KOPT-K1 (cell line): Measurements from ENCODE around the gene S100PBP.

Experiments
- H3K27ac ChIP-seq: fragments of 200-600 bp; sonication (generic); 2 replicates; pipeline ENCODE4 v1.5.1; 2016; ENCODE audit warnings: antibody characterized with exemption, mild to moderate bottlenecking, low read depth, low read length; ENCODE audit not compliant: poor library complexity, severe bottlenecking
- H3K36me3 ChIP-seq: fragments of 200-600 bp; sonication (generic); 2 replicates; pipeline ENCODE4 v1.5.1; 2017; ENCODE audit warnings: antibody characterized with exemption, mild to moderate bottlenecking, low read length, moderate library complexity; ENCODE audit not compliant: insufficient read depth
- H3K9me3 ChIP-seq: fragments of 200-600 bp; sonication (generic); 2 replicates; pipeline ENCODE4 v1.5.1; 2017; ENCODE audit warnings: antibody characterized with exemption, low read length, mild to moderate bottlenecking; ENCODE audit not compliant: insufficient read depth, poor library complexity, severe bottlenecking

The S100PBP gene

GRCh38 chr1:32831878-32832277, 14.4 kb downstream of the S100PBP start:
- Histone ChIP-seq H3K27ac (no peak overlapping the region), H3K36me3 (peaks cover 100% of the 10 kb centered on the region), H3K9me3 (no peaks in the 10 kb centered on the region)

- Histone ChIP-seq H3K36me3 (peaks cover 95% of the 10 kb centered on the region), H3K9me3 (no peaks in the 10 kb centered on the region), H3K27ac (no peak overlapping the region)
Measured at GRCh38 chr1:32848354-32849063, 31.1 kb downstream of the S100PBP start.

- no peaks in the 10 kb centered on the region for H3K9me3 ChIP-seq
- no peak overlapping the region for H3K27ac ChIP-seq
- H3K36me3 ChIP-seq: peaks cover 99% of the 10 kb centered on the region
Measured at GRCh38 chr1:32855861-32856617, 38.6 kb downstream of the S100PBP start.

GRCh38 chr1:32858136-32858535, 40.7 kb downstream of the S100PBP start:
- H3K9me3 ChIP-seq: no peaks in the 10 kb centered on the region
- peaks cover 99% of the 10 kb centered on the region for H3K36me3 ChIP-seq
- H3K27ac ChIP-seq: no peak overlapping the region

- Histone ChIP-seq H3K27ac (no peak overlapping the region), H3K36me3 (peaks cover 99% of the 10 kb centered on the region), H3K9me3 (no peaks in the 10 kb centered on the region)
Measured at GRCh38 chr1:32858791-32859190, 41.3 kb downstream of the S100PBP start.

GRCh38 chr1:32859915-32860314, 42.5 kb downstream of the S100PBP start:
- Histone ChIP-seq H3K27ac (no peak overlapping the region), H3K36me3 (peaks cover 99% of the 10 kb centered on the region), H3K9me3 (no peaks in the 10 kb centered on the region)

- Histone ChIP-seq H3K36me3 (peaks cover 92% of the 10 kb centered on the region), H3K9me3 (no peaks in the 10 kb centered on the region), H3K27ac (no peak overlapping the region)
Measured at GRCh38 chr1:32860566-32860965, 43.1 kb downstream of the S100PBP start.

GRCh38 chr1:32861904-32862695, 44.6 kb downstream of the S100PBP start:
- H3K27ac ChIP-seq: no peak overlapping the region

GRCh38 chr1:32863218-32863880, 45.9 kb downstream of the S100PBP start:
- H3K9me3 ChIP-seq: no peaks in the 10 kb centered on the region
- peaks cover 65% of the 10 kb centered on the region for H3K36me3 ChIP-seq
- no peak overlapping the region for H3K27ac ChIP-seq

More at GRCh38 chr1:32861904-32862695, 44.6 kb downstream of the S100PBP start:
- Histone ChIP-seq H3K36me3 (peaks cover 77% of the 10 kb centered on the region), H3K9me3 (no peaks in the 10 kb centered on the region)

- H3K9me3 ChIP-seq: no peaks in the 10 kb centered on the region
- H3K27ac ChIP-seq: no peak overlapping the region
- H3K36me3 ChIP-seq: peaks cover 59% of the 10 kb centered on the region
Measured at GRCh38 chr1:32863881-32864245, 46.4 kb downstream of the S100PBP start.

GRCh38 chr1:32864375-32865019, 47.0 kb downstream of the S100PBP start:
- Histone ChIP-seq H3K9me3 (no peaks in the 10 kb centered on the region), H3K36me3 (peaks cover 53% of the 10 kb centered on the region), H3K27ac (no peak overlapping the region)

- no peak overlapping the region for H3K27ac ChIP-seq
- no peaks in the 10 kb centered on the region for H3K9me3 ChIP-seq
- peaks cover 40% of the 10 kb centered on the region for H3K36me3 ChIP-seq
Measured at GRCh38 chr1:32865639-32866405, 48.4 kb downstream of the S100PBP start.

GRCh38 chr1:32867151-32867550, 49.7 kb downstream of the S100PBP start:
- Histone ChIP-seq H3K36me3 (peaks cover 27% of the 10 kb centered on the region), H3K27ac (no peak overlapping the region), H3K9me3 (no peaks in the 10 kb centered on the region)

GRCh38 chr1:32867671-32868070, 50.2 kb downstream of the S100PBP start:
- H3K27ac ChIP-seq: no peak overlapping the region
- peaks cover 22% of the 10 kb centered on the region for H3K36me3 ChIP-seq
- H3K9me3 ChIP-seq: no peaks in the 10 kb centered on the region
